Cardiac fibroblast (primary cell): ENCODE data around the gene HMX1.

Source experiments
- DNase-seq, 2 donors: peaks; one replicate each; pipeline versions ENCODE4 v3.0.0 to v3.0.0-alpha.2; 2010; ENCODE audit warnings: low read depth in 2 of 2
- H3K4me3 ChIP-seq, 2 donors: replicated peaks in 1 of 2; 1 replicate in 1 of 2; 2 replicates in 1 of 2; pipeline ENCODE4 v1.5.1; 2011; ENCODE audit warnings: low read depth in 2 of 2, low read length in 2 of 2, mild to moderate bottlenecking in 2 of 2, moderate library complexity in 1 of 2
- TF ChIP-seq, protein P1 (sequence below): IDR thresholded peaks from one replicate; pipeline ENCODE4 v1.5.1; 2011; ENCODE audit warnings: low read depth, mild to moderate bottlenecking, low read length, inconsistent platforms

Gene HMX1

DNA sequence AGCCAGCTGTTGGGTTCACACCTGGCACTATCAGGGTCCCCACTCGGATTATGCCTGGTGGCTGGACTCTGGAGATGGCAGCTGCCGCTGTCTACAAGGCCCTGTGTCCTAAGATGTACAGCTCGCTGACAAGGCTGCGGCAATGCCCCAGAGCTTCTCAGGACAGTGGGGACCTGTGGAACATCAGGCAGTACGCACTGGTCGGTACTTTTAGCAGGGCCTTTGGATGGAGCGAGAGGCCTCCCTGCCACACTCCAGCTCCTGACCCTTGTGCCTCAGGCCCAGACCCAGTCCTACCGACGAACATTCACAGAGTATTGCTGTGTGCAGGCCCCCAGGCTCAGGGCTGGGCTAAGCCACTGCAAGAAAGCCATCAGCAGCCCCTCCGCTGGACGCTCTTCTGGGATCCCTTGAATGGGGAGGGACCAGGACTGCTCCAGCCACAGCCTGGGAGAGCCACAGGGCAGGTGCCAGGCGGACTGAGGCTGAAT, 45.7 kb upstream of the HMX1 start:
- TF ChIP-seq, protein P1, sequence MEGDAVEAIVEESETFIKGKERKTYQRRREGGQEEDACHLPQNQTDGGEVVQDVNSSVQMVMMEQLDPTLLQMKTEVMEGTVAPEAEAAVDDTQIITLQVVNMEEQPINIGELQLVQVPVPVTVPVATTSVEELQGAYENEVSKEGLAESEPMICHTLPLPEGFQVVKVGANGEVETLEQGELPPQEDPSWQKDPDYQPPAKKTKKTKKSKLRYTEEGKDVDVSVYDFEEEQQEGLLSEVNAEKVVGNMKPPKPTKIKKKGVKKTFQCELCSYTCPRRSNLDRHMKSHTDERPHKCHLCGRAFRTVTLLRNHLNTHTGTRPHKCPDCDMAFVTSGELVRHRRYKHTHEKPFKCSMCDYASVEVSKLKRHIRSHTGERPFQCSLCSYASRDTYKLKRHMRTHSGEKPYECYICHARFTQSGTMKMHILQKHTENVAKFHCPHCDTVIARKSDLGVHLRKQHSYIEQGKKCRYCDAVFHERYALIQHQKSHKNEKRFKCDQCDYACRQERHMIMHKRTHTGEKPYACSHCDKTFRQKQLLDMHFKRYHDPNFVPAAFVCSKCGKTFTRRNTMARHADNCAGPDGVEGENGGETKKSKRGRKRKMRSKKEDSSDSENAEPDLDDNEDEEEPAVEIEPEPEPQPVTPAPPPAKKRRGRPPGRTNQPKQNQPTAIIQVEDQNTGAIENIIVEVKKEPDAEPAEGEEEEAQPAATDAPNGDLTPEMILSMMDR, result no peak
- DNase-seq, result no peak
- H3K4me3 ChIP-seq, result no peak overlapping the region

DNA sequence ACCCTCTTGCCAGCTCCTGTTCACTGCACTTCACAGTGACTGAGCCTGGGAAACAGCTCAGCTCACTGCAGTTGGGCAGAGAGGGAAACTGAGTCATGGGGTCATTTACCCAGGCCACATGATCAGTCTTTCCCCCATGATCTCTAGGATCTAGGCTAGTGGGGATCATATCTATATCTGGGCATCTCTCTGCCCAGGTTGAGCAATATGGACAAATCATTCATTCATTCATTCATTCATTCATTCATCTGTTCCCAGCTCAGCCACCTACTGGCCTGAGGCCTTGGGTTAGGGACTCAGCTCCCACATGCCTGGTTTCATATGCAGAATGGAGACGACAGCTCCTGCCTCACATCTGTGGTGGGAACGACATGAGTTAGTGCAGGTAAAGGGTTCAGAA, 45.3 kb upstream of the HMX1 start:
- no peak overlapping the region for H3K4me3 ChIP-seq
- TF ChIP-seq, protein P1, result no peak
- no peak for DNase-seq

DNA sequence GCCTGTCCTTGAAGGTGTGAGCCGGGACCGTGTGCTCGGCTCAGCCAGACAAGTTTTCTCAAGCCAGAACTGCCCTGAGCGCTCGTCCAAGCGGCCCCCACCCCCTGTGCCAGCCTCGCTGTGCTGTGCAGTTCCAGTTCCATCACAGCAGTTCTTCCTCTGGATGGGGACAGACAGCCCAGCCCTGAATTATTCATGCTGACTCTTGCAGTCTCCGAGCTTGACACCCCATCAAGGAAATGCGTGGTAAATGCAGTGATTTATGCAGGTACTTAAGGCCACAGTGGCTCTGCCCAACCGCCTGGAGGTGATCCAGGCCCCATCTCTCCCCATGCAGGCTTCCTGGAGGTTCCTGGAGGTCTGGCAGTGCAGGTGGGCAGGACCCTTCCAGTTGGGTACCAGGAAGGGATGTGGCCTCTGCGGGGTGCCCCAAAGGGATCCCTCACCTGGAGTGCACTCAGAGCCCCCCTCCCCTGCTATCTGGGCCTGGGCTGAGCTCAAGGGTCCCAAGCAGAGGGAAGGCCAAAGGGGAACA, 44.8 kb upstream of the HMX1 start:
- no peak for DNase-seq
- TF ChIP-seq, protein P1, result no peak
- no peak overlapping the region for H3K4me3 ChIP-seq

DNA sequence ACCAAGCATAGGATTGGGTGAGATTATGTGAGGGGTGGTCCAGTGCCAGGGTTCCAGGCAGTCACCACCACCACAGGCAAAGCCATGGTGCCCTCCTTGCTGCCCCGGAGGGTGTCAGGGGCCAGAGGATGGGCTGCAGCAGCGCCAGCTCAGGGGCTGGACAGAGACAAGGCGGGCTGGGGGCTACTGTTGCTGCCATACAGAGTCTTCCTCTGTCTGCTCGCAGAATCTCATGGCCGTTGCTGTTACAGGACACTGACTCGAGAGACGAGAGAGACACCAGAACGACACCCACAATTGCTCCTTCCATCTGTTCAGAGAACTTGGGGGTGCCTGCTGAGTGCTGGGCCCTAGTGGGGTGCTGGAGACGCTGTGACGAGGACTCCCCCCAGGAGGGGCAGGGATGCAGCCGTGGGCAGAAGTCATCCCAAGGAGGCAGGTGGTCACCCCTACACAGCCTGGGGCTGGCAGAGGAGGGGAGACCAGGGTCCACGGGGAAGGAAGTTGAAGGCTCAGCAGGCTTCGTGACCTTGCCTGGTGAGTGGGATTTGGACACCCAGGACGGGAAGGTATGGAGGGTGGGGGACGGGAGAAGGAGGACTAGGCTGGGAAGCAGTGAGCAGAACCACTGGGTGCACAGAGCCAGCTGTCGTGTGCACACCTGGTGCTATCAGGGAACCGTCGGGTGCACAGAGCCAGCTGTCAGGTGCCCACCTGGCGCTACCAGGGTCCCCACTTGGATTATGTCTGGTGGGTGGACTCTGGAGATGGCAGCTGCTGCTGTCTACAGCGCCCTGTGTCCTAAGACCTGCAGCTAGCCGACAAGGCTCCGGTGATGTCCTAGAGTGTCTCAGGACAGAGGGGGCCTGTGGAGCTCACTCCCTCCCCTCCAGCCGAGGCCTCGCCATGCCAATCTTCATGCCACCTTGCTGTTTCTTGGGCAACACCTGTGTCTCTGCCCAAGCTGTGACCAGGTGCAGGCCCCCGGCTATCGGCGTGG, 43.9 kb upstream of the HMX1 start:
- H3K4me3 ChIP-seq, result no peak overlapping the region
- TF ChIP-seq, protein P1, result no peak
- DNase-seq, result no peak

DNA sequence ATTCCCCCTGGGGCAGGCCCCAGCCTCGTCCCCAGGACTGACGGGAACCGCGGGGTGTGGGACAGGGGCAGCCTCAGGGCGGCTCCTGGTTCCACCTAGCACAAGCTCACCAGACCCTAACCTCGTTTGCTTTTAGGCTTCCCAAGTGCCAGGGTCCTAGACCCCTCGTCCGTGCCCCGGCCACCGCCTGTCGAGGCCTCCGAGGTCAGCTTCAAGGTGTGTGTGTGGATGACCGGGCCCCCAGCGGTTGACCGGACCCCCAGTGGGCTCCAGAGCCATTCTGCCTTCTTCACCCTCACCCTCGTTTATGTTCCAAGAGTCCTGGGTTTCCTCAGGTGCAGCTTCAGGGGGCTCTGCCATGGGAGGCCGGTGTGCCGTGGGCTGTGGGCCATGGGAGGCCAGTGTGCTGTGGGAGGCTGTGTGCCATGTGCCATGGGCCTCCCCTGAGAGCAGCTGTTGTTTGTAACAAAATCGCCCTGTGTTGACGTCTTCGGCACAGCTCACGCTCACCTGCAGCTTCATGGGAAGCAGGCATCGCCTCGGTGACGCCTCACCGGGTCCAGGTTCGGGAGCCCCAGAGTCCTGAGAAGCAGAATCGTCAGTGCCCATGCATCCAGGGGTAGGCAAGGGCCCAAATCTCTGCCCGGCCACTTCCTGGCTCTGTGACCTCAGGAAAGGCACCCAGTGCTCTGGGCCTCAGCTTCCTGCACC, 43.0 kb upstream of the HMX1 start:
- TF ChIP-seq, protein P1, result no peak
- no peak for DNase-seq
- H3K4me3 ChIP-seq, result no peak overlapping the region

DNA sequence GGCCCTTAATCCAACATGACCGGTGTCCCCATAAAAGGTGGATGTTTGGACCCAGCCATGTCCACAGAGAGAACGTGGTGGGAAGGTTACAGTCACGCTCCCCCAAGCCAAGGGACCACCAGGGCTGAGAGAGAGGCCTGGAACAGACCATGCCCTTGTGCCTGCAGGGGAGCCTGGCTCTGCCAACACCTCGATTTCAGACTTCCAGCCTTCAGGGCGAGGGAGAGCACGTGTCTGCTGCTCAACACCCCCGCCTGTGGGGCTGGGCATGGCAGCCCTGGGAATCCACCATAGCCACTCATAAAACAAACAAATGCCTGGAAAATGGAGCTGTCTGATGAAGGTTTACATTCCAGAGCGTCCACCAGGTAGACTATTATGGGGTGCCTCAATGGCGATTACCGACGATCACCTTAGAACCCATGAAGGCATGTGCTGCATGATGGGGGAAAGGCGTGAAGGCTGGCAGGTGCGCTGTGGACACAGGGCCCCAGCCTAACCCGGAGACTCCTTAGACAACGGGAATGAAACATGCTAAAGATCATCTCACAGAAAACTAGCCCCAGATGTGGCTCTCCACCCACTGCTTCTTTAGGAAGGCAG, 42.3 kb upstream of the HMX1 start:
- TF ChIP-seq, protein P1, result no peak
- DNase-seq, result no peak
- H3K4me3 ChIP-seq, result no peak overlapping the region
